Measurements from ENCODE around the gene HOXD13.
A peak's percentile ranks its signal among the peaks of the same experiment; 100 is the strongest.

HOXD13 gene

DNA sequence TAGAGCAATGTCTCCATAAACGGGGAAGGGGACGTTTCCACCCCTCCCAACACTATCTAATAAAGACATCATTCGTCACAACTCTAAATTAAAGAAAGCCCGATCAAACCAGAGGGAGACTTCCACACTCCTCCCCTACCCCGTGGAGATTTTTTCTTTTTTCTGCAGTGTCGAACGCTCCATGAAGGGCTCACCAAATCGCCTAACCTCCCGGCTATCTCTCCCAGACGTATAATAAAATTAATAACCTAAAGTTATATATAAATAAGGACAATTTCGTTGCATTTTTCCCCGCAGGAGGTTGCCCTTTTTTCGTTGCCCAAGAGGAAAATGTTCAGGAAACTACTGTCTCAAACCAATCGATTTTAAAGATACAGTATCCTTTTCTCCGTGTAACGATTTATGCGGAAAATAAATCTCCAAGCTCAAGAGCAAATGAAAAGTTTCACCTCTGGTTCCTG lies 11.1 kb upstream of the HOXD13 start:
- DNase-seq: no peak

DNA sequence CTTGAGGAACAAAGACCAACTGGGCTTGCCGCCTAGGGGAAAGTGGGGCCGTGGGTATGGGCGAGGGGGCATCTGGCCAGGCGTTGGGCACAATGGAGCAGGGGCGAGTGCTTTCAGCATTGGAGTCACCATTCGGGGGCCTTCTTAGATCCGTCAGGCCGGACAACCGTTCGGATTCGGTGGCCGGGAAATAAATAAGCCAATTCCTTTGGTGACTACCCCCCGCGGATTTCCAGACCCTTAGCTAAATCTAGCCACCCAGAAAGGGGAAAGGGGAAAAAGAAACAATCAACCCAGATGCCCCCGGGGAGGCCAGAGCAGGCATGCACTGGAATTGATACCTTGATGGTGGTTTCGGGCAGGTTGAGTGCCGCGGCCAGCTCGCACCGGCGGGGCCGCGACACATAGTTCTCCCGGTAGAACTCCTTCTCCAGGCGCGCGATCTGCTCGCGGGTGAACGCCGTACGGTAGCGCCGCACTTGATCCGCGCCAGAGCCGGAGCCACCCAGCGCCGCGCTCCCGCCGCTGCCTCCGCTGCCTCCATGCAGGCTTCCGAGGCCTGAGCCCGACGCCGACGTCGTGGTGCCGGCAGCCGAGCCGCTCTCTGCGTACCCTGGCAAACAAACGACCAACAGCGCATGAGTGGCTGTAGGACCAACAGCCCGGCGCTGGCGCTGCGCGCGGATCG lies 10.5 kb upstream of the HOXD13 start:
- no peak for DNase-seq

DNA sequence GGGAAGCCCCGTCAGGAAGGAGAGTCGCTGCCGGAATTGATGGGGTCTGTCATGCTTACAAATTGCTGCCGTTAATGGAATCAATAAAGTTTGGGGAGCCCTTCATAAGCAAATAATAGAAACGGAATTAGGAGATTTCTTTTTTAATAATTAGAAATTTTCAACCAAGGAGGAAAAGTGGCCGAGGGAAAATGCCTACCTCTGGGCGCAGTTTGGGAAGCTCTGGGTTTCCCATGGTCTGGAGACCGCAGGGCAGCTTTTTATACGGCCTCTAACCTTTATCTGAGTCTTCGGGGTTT lies 10.0 kb upstream of the HOXD13 start:
- no peak for DNase-seq

DNA sequence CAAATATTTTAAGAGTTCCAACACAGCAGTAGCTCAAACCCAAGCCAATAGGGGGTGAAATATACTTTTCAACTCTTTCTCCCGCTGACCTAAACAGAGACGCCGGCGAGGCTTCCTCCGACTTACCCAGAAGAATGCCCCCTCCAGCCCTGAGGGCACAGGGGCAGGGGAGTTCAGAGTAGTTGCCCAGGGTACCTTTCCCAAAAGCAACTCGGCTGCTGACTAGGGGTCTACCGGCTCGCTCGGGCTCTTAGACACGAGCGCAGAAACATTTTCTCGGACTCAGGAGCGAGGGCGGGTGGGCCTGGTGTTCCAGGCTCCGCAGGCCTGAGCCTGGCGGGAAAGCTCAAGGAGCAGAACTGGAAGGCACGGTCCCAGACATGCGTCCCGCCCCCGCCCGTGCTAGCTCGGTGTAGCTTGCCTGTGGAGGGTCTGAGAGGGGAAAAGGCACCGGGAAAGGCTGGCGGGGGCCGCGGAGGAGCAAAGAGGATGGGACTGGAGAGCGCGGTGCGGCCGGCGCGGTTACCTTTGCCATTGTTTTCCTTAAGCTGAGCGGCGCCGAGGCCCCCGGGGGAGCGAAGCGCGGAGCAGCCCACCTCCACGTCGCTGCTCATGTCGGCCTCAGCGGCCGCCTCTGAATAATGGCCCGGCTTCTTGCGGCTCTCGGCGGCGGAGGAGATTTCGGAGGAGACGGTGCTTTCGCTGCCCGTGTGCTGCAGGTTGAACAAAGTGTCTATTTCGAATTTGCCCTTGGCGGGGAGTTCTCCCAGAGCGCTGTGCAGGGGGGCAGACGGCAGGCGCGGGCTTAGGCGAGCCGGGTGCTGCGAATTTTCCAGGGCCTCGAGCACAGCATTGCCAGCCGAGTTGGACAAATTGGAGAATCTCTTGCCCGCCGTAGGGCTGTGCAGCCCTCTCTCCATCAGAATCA lies 9.4 kb upstream of the HOXD13 start:
- no peak for DNase-seq

DNA sequence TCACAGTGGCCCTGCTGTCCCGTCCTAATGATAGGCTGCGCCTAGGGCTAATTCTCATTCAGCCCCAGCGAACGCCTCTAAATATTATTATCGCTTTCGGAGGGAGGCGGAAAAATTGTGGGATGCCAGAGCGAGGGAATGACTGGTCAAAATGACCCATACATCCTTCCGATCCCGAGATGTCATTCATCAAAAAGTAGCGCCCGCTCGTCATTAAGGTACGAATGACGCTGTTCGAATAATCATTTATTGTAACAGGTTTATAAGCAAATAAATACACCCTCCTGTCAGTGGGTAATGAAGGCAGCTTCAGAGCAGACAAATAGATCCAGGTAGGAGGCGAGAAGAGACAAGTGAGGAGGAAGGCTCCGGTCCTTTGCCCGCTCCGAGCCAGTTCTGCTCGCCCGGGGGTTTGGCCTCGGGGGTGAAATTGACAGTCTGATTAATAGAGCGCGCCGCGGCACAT lies 8.7 kb upstream of the HOXD13 start, which contains the start of gene EVX2:
EVX2 (minus strand) TSS at position 167 of the 466 bp plus-strand sequence. CDS start 186 bp downstream, outside the sequence.
- DNase-seq: no peak

DNA sequence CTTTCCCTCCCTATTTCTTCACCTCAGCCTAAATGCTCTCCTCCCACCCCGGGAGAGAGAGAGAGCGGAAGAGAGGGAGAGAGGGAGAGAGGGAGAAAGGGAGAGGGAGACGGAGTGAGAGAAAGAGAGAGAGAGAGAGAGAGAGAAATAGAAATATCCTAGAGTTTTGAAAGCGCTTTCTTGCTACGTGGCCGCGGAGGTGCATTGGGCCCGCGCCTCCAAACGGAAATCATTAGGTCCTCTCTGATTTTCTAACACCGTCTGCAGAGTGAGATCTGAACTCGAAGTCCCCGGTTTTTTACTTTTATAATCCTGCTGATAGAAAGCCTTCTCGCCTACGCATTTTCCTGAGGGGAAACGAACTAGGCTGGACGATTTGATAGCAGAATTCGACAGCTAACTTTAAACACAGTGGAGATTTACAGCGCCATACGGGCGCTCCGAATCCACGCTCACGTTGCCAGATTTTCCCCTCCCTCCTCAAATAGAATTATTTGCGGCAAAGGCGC lies 7.9 kb upstream of the HOXD13 start:
- no peak for DNase-seq

DNA sequence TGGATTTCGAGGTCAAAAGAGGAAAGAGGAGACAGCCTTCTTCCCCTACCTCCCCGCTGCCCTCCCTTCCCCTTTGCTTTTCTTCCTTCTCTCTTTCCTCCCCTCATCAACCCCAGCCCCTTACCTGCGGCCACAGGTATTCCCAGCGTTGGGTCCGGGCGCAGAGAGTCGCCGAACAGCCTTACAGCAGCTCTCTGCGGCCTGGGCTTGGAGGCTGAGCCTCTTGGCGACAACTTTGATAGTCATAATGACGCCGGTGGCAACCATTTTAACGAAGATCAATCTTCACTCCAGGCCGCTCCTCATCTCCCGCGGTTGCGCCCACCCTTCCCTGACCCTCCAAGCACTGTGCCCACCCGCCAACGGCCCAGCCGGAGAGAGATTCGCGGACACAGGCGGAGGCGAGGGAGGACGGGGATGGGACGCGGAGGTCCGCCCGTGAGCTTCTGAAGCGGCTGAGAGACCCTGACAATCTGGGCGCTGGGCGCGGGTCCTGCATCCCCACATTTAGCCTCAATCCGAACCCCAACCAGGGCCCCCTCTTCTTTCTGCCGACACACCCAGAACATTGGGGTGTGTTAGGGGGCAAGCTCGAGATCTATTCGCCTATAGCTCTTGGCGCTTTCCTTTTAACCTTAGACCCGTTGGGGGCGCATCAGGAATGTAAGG lies 7.3 kb upstream of the HOXD13 start:
- DNase-seq: no peak

DNA sequence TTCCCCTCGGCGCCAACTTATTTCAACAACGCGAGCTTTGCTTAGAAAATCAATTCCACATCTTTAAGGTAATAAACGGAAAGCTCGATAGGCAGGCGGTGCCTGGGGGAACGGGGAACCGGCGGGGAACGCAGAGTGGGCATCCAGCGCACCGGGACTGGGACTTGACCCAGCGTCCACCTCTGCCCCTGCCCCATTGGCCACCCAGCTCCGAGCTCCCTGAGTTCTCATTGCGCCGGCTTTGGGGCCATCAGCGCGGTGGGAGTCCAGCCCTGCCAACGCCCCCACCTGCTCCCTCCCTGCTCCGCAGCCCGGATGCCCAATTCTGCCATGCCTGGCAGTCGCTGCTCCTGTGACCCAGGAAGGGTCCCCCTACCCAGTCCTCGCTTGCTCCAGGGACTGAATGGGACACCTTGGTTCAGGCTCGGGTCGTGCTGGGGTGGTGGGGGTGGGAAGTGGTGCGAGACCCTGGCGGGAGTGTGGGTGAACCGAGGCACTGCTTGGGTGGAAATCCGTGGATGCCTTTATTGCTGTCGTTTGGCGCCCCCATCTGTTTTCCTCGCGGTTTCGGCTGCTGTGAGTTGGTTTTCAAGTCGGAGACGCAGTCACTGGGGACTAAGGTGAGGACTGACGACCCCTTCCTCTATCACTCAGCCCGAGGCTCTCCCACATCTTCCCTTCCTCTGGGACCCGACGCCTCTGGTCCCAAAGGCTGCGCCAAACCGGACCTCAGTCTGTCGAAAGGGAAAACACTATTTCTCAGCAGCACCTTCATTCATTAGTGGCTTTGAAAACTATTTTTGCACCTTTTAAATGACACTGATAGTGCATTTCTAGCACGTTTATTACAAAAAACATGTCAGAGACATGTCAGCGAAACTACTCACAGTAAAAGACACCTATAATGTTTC lies 6.4 kb upstream of the HOXD13 start:
- DNase-seq: no peak

DNA sequence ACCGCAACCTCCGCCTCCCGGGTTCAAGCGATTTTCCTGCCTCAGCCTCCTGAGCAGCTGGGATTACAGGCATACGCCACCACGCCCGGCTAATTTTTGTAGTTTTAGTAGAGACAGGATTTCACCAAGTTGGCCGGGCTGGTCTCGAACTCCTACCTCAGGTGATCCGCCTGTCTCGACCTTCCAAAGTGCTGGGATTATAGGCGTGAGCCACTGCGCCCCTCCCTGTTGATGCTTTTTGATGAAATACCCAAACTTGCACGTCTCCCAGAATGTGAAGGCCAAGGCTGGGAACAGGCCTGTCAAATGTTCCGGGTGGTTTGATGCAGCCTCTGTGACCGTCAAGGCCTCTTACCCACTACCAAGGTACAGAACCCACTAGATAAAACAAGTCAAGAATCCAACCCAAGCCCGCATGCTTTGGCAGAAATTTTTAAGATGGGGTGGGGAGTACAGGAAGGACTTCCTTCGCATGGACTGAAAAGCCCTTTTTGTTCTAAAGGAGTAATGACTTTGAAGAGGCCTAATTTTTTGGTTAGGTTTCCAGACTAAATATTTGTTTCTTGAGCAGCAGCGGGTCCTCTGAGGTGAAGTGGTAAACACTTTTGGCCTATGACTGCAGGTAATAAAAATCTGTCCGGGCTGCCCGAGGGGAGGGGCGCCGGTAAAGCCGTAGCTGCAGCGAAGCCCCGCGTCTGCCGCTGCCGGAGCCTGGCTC lies 5.0 kb upstream of the HOXD13 start:
- DNase-seq: no peak

DNA sequence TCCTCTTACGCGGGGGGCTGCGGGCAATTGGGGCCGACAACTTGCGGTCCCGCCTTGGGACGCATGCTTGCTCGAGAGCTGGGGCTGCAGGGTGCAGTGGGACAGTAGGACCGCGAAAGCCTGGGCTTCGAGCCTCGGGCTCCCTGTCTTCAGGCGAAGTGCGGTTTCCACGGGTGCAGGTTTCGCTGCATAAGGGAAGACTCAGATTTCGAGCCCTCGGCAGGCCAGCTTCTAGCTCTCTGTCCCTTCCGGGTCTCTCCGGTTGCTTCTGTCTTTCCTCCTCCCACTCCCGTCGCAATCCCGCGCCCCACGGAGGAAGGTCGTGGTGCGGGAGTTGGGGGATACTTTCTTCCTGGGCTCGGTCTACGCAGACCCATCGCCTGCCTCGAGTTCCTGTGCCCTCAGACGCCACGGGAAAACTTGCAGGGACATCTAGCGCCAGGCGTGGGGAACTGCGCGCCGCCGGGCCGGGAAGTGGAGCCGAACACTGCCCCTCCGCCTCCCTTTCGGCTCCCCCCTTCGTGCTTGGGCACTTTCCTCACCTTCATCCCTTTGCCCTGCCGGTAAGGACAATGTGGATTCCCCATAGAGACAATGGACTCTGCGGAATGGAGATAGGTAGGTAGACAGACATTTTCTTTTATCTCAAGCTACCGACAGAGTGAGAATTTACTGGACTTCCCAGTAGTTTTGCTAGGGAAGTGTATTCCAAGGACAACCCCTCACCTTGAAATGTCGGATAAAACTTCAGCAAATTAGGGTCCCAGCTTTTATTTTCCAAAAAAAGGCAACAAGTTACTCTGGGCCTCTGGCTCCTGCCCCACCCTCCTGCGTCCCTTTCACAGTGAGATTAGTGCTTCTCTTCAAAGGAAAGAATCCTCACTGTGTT lies 4.2 kb upstream of the HOXD13 start:
- DNase-seq: peak; percentile 30

DNA sequence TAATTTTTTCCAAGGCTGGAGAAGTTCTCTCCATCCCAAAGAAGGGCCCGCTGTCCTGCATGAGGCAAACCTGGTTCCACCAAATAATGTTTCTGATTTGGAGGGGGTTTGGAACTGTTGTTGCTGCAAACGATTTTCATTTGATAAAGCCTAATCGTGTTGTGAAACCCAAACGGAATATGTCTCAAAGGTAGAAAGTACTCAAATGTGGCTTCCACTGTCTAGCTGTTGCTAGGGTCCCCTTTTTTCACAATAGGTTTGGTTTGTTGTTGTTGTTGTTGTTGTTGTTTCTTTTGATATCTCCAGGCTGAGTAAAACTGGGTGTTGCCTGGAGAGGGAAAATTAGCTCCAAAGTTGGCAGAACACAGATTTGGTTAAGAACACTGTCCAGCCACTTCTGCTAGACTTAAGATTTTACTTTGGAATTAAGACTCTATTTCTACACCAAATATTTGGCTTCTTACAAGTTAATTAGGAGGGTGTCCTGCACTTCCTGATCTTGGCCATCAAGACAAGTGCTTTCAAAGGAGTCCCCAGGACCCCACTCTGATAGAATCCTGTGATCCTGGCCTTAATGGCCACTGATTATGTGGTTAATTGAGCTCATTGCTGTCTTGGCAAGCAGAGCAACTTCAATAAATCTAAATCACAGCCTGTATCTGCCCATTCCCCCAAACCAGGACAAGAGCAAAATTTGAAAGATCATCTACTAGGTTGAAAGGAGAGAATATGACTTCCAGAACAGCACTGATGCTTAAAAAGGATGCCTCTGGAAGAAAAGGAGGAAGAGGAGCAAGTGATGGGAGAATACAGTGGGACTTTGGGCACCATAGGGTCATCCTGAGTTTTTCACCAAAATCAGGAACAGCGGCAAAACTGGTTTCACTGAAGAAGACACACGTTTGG lies 3.3 kb upstream of the HOXD13 start:
- DNase-seq: no peak

DNA sequence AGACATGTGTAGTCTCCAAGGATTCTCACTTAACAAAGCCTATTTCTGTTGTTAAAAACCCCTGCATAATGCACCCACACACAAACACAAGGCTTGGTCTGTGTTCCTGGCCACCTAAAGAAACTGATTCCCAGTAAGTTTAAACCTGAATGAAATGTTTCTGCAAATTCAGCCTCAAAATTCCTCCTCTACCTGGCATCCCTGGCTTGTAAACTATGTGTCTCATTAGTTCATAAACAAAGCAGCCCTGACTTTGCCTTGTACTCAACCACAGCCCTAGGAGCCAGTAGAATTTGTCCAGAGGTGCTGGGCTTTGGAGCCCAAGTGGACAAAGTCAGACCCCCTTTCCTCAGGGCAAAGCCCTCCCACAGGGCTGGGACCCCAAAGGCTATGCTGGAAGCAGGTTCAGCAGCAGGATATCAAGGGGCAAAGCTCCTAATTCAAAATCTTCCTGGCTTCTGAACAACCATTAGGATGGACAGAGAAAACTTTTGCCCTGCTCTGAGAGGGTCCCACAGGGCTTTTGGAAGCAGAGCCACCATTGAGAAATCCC lies 2.6 kb upstream of the HOXD13 start:
- no peak for DNase-seq

DNA sequence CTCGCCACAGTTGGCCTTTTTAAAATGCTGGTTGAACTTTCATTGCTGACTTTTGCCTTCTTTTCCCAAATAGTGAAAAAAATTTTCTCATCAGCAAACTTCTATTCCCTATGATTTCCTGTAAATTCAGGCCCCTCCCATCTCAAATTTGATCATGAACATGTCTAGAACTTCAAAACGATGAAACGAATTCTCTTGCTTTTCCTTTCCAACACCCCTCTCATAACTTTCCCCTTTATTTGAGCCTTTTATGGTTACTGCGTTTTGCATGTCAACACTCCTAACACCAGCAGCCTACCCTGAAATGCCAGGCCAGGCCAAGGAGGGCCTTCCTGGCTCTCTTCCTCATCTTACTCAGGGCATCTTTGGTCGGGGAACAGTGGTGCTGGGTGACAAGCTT lies 1.7 kb upstream of the HOXD13 start:
- no peak for DNase-seq

DNA sequence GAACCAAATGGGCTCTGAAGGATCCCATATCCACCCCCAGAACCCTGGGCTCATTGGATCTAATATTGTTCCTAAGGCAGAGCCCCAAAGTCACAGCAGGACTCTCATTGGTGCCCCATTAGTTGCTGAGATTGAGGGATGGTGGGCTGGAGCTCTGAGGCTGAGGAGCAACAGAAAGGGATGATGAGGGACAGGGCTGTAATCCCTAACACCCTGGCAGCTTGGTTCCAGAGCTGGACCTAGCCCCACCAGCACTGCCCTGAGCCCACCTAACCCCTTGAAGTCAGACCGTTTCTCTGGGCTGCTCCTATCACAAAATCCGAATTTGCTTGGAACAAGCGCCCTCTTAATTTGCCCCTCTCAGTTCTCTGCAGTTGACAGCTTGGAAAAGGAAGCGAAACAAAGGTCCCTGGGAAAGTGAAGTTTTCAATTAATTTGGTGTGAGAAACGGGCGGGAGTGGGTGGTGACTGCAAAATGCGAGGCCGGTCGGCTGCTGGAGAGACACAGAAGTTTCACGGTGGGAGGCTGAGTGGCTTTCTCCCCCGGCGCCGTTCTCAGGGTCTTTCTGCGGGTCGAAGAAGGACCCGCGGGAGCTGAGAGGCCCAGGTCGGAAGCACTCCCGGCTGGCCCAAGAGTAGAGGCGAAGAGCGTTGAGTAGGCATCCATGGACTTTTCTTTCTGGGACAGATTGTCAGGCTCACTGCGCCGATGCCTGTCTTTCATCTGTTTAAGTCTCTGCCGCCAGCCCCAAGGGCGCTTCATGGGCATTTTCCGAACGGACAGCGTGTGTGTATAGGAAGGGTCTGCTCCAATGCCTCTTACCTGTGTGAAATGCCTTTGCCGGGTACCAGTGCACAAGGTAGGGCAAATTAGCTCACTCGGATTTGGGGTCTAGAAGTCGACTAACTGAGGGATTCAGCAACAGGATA lies 927 bp upstream of the HOXD13 start:
- no peak for DNase-seq

DNA sequence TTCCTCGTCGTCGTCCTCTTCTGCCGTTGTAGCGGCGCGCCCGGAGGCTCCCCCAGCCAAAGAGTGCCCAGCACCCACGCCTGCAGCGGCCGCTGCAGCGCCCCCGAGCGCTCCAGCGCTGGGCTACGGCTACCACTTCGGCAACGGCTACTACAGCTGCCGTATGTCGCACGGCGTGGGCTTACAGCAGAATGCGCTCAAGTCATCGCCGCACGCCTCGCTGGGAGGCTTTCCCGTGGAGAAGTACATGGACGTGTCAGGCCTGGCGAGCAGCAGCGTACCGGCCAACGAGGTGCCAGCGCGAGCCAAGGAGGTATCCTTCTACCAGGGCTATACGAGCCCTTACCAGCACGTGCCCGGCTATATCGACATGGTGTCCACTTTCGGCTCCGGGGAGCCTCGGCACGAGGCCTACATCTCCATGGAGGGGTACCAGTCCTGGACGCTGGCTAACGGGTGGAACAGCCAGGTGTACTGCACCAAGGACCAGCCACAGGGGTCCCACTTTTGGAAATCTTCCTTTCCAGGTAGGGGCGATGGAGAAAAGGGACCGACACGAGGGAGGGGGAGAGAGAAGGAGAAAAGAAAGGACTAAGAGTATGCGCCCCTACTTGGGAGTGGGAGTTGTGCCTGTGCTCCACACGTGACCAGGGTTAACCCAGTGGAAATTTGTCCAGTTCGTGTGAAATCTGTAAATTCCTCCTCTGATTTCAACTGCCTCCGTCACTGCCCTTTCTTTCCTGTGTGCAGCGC lies 800 bp downstream of the HOXD13 start:
- DNase-seq: no peak

DNA sequence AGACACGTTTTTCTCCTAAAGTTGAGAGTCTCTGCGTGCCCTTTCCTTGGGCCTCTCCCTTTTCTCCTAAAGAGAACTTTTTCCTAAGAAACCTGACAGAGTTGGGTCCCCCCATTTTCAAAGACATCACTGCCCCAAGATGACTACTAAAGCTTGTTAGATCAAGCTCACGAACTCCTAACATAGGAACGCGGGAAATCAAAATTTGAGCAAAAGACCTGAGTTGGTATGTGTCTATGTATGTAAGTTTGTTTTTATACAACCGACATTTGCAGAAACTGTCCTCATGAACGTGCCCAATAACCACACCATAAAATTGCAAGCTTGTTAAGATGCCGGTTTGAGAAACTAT lies 1.4 kb downstream of the HOXD13 start:
- no peak for DNase-seq

DNA sequence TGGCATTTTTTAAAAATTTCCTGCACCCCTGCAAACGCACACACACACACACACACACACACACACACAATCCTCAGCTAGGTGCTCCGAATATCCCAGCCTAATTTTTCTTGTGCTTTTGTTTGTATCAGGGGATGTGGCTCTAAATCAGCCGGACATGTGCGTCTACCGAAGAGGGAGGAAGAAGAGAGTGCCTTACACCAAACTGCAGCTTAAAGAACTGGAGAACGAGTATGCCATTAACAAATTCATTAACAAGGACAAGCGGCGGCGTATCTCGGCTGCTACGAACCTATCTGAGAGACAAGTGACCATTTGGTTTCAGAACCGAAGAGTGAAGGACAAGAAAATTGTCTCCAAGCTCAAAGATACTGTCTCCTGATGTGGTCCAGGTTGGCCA lies 1.8 kb downstream of the HOXD13 start:
- no peak for DNase-seq

Data from CD4-positive, alpha-beta T cell treated with Interleukin-12 subunit alpha and Interleukin-12 subunit beta, for 1 hour (primary cell).